ENCODE measurements around the gene FURIN. TPM values are rescaled to one million over a fixed set of nuclear protein-coding genes. Genes with fewer than 3 reads are reported as not detected.

Gene FURIN
- total and polyA plus RNA-seq, 9 of the 15 experiments (the other 6 are each of a cell fraction or from before 2014, with no cell fraction given) = 0.92 to 99.9 (median 34.8) TPM

DNA sequence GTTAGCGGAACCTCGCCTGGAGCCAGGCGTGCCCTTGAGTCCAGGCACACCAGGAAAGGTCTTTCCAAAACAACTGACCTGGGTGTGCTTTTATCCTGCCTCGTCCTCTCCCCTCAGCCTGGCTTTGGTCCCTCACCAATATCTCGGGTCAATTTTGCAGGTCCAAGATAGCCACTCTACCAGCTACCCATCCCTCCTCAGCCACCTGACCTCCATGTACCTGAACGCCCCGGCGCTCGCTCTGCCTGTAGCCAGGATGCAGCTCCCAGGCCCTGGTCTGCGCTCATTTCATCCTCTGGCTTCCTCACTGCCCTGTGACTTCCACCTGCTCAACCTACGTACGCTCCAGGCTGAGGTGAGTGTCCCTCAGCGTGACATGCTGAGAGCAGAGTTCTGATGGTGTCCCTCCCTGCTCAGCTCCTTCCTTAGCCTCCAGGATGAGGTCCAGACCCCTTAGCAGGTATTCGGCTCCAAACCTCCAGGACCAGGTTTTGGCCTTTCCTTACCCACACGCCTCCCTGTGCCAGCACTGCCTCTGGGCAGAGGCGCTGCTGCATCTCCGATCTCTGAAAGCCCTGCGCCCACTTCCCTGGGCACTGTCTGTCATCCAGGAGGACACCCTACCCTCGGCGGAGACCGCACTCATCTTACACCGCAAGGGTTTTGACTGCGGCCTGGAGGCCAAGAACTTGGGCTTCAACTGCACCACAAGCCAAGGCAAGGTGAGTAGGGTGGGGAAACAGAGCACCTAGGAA lies 49.8 kb downstream of the FURIN start (continued):
- TF ChIP-seq TRIM25 (IDR thresholded peaks at IDR 0.05; ENCODE audit: borderline replicate concordance) (no peak), BACH1 (tag; IDR thresholded peaks at IDR 0.05) (no peak)

DNA sequence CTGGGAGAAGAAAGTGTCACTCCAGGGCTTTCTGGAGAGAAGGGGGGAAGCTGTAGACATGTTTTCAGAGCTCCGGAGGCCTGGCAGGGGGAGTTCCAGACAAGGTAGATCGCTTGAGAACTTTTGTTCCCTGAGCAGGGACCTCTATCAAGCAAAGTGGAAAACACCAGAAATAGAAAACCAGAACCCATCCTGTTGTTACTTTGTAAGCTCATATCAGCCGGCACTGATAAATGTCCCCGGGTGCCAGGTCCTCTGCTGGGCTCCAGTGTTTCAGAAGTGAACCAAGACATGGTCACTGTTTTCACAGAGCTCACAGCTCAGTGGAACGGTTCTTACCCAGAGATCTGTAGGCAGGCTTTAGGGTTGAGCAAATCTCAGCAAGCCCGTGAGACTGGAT lies 50.4 kb downstream of the FURIN start:
- H4K20me1 ChIP-seq (replicated peaks; ENCODE audit: control insufficient read depth, insufficient read depth, low read length) = no peaks in the 10 kb centered on the region
- H3K4me1 ChIP-seq (replicated peaks in 1 of 2; ENCODE audit: control insufficient read depth in 2 of 2, insufficient read depth in 2 of 2, low read length in 2 of 2) = peaks cover 30 to 31% of the 10 kb centered on the region in 2 experiments
- no peak overlapping the region for H2AFZ ChIP-seq (ENCODE audit: low read depth, low read length)
- no peak overlapping the region; the same call in 2 of the 3 replicates for H3K27ac ChIP-seq (ENCODE audit: extremely low read depth, low read depth, low read length)
- H3K9me1 ChIP-seq (ENCODE audit: control insufficient read depth, insufficient read depth, low read length) = no peaks in the 10 kb centered on the region
- in situ Hi-C loops (cut with MboI) (no loop called here), intact Hi-C loops (cut with micrococcal nuclease) (no loop called here)
- no peak overlapping the region for H3K9ac ChIP-seq (ENCODE audit: insufficient read depth in 1 of 2, low read depth in 2 of 2, low read length in 2 of 2)
- no TSS peak for BruUV-seq (replicated peaks)
- no peak overlapping the region for H3K4me3 ChIP-seq
- ATAC-seq = no peak
- 90% methylated on average over 6 of the region's 6 CpGs for WGBS (ENCODE audit: insufficient coverage, low coverage, missing lambda C conversion rate)
- ChIA-PET POLR2A (interaction anchor here (0.7 to 2.0 kb wide), 6 partner anchors 10 to 281 kb away, joined by 3 to 20 read pairs (median 6); partner anchors contain the start of genes HDDC3 and MAN2A2), CTCF (ENCODE audit: low intra/inter-chr PET ratio) (no interaction called here)
- no peak overlapping the region for H3K4me2 ChIP-seq (ENCODE audit: insufficient read depth, low read length)
- no peaks in the 10 kb centered on the region for H3K9me3 ChIP-seq (replicated peaks; ENCODE audit: control insufficient read depth, insufficient read depth, low read depth, low read length)
- no peak for DNase-seq (ENCODE audit: extremely low read depth in 1 of 4, low spot score in 3 of 4)
- FAIRE-seq = no peak
- peaks cover 90% of the 10 kb centered on the region for H3K36me3 ChIP-seq (ENCODE audit: control insufficient read depth, insufficient read depth, low read length)
- H3K79me2 ChIP-seq (ENCODE audit: control insufficient read depth, insufficient read depth, low read length) = peaks cover 6% of the 10 kb centered on the region
- no peaks in the 10 kb centered on the region for H3K27me3 ChIP-seq (ENCODE audit: control insufficient read depth in 2 of 2, insufficient read depth in 2 of 2, low read length in 2 of 2)
- TF ChIP-seq, protein P1, sequence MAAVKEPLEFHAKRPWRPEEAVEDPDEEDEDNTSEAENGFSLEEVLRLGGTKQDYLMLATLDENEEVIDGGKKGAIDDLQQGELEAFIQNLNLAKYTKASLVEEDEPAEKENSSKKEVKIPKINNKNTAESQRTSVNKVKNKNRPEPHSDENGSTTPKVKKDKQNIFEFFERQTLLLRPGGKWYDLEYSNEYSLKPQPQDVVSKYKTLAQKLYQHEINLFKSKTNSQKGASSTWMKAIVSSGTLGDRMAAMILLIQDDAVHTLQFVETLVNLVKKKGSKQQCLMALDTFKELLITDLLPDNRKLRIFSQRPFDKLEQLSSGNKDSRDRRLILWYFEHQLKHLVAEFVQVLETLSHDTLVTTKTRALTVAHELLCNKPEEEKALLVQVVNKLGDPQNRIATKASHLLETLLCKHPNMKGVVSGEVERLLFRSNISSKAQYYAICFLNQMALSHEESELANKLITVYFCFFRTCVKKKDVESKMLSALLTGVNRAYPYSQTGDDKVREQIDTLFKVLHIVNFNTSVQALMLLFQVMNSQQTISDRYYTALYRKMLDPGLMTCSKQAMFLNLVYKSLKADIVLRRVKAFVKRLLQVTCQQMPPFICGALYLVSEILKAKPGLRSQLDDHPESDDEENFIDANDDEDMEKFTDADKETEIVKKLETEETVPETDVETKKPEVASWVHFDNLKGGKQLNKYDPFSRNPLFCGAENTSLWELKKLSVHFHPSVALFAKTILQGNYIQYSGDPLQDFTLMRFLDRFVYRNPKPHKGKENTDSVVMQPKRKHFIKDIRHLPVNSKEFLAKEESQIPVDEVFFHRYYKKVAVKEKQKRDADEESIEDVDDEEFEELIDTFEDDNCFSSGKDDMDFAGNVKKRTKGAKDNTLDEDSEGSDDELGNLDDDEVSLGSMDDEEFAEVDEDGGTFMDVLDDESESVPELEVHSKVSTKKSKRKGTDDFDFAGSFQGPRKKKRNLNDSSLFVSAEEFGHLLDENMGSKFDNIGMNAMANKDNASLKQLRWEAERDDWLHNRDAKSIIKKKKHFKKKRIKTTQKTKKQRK (IDR thresholded peaks at IDR 0.05; ENCODE audit: borderline replicate concordance, low read depth, low read length) = no peak
- TF ChIP-seq CREM (IDR thresholded peaks at IDR 0.05; ENCODE audit: low read depth) (no peak), SRSF1 (IDR thresholded peaks at IDR 0.05; ENCODE audit: low read depth, low read length) (no peak), IRF2 (CRISPR knock-in tag; IDR thresholded peaks at IDR 0.05) (no peak), SLC30A9 (CRISPR knock-in tag; IDR thresholded peaks at IDR 0.05) (no peak), ZNF3 (CRISPR knock-in tag; IDR thresholded peaks at IDR 0.05) (no peak), CUX1 (CRISPR knock-in tag; IDR thresholded peaks at IDR 0.05) (no peak)

Measured in K562 (cell line).